ENCODE measurements around the gene EME1. TPM values are rescaled to one million over a fixed set of nuclear protein-coding genes. Genes with fewer than 3 reads are reported as not detected.

EME1 gene
- total and polyA plus RNA-seq, 2 of the 13 experiments (the other 11 are each of a cell fraction or from before 2014, with no cell fraction given), result 20.7 to 24.6 TPM

DNA sequence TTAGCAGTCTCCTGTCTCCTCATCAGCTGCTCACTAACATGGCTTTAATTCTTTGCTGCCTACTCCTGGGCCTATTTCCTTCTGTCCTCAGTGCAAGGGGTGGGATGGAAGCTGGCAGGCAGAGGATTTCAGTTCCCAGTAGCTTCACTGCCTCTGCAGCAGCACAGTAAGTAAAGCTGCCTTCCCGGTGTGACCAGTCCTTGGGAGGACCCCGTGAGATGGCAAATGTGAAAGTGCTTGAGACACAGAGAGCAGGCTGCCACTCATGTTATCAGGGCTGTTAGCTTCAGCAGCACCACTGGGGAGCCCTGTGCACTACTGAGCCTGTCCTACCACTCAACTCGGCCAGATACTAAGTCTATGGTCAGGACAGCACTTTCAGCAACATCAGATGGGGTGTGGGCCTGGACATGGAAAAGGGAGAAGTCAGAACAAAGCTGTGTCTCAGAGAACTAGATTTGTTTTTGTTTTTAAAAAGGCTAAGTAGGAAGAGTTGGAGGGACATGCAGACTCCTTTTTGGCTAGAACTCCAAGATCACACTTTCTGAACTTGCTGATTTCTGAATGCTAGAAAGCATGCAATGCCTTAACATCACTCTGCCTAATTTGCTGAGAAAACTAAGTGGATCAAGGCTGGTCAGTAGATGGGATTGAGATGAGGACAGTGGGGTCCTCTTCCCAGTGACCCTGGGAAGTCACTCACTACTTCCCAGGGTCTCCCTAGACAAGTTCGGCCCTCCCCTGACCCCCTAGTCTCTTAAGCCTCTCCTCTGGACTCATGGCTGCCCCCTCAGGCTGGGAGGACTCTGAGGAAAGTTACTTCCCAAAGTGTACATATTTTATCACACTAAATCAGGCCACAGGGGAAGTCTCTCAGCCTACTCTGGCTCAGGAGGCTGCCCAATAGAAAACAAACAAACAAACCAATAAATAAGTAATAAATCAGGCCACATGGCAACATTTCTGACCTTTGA, 54.1 kb downstream of the EME1 start (continued):
- TF ChIP-seq, protein P1, sequence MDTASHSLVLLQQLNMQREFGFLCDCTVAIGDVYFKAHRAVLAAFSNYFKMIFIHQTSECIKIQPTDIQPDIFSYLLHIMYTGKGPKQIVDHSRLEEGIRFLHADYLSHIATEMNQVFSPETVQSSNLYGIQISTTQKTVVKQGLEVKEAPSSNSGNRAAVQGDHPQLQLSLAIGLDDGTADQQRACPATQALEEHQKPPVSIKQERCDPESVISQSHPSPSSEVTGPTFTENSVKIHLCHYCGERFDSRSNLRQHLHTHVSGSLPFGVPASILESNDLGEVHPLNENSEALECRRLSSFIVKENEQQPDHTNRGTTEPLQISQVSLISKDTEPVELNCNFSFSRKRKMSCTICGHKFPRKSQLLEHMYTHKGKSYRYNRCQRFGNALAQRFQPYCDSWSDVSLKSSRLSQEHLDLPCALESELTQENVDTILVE (CRISPR knock-in tag; IDR thresholded peaks at IDR 0.05), result no peak
- TF ChIP-seq, protein P2, sequence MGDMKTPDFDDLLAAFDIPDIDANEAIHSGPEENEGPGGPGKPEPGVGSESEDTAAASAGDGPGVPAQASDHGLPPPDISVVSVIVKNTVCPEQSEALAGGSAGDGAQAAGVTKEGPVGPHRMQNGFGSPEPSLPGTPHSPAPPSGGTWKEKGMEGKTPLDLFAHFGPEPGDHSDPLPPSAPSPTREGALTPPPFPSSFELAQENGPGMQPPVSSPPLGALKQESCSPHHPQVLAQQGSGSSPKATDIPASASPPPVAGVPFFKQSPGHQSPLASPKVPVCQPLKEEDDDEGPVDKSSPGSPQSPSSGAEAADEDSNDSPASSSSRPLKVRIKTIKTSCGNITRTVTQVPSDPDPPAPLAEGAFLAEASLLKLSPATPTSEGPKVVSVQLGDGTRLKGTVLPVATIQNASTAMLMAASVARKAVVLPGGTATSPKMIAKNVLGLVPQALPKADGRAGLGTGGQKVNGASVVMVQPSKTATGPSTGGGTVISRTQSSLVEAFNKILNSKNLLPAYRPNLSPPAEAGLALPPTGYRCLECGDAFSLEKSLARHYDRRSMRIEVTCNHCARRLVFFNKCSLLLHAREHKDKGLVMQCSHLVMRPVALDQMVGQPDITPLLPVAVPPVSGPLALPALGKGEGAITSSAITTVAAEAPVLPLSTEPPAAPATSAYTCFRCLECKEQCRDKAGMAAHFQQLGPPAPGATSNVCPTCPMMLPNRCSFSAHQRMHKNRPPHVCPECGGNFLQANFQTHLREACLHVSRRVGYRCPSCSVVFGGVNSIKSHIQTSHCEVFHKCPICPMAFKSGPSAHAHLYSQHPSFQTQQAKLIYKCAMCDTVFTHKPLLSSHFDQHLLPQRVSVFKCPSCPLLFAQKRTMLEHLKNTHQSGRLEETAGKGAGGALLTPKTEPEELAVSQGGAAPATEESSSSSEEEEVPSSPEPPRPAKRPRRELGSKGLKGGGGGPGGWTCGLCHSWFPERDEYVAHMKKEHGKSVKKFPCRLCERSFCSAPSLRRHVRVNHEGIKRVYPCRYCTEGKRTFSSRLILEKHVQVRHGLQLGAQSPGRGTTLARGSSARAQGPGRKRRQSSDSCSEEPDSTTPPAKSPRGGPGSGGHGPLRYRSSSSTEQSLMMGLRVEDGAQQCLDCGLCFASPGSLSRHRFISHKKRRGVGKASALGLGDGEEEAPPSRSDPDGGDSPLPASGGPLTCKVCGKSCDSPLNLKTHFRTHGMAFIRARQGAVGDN (CRISPR knock-in tag; IDR thresholded peaks at IDR 0.05), result no peak
- TF ChIP-seq, protein P3, sequence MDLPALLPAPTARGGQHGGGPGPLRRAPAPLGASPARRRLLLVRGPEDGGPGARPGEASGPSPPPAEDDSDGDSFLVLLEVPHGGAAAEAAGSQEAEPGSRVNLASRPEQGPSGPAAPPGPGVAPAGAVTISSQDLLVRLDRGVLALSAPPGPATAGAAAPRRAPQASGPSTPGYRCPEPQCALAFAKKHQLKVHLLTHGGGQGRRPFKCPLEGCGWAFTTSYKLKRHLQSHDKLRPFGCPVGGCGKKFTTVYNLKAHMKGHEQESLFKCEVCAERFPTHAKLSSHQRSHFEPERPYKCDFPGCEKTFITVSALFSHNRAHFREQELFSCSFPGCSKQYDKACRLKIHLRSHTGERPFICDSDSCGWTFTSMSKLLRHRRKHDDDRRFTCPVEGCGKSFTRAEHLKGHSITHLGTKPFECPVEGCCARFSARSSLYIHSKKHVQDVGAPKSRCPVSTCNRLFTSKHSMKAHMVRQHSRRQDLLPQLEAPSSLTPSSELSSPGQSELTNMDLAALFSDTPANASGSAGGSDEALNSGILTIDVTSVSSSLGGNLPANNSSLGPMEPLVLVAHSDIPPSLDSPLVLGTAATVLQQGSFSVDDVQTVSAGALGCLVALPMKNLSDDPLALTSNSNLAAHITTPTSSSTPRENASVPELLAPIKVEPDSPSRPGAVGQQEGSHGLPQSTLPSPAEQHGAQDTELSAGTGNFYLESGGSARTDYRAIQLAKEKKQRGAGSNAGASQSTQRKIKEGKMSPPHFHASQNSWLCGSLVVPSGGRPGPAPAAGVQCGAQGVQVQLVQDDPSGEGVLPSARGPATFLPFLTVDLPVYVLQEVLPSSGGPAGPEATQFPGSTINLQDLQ (CRISPR knock-in tag; IDR thresholded peaks at IDR 0.05), result peak; percentile 67; the same call in 1 of the 2 replicates
- no peak for TF ChIP-seq ATM (IDR thresholded peaks at IDR 0.05; ENCODE audit: borderline replicate concordance)
- TF ChIP-seq CHD4 (IDR thresholded peaks at IDR 0.05; ENCODE audit: borderline replicate concordance, low read length), result peak; percentile 85
- TF ChIP-seq, protein P4, sequence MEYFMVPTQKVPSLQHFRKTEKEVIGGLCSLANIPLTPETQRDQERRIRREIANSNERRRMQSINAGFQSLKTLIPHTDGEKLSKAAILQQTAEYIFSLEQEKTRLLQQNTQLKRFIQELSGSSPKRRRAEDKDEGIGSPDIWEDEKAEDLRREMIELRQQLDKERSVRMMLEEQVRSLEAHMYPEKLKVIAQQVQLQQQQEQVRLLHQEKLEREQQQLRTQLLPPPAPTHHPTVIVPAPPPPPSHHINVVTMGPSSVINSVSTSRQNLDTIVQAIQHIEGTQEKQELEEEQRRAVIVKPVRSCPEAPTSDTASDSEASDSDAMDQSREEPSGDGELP (IDR thresholded peaks at IDR 0.05; ENCODE audit: borderline replicate concordance, low read depth), result 0 out of 2 replicates have a peak, but pooled peaks have one; percentile 20
- TF ChIP-seq, protein P5, sequence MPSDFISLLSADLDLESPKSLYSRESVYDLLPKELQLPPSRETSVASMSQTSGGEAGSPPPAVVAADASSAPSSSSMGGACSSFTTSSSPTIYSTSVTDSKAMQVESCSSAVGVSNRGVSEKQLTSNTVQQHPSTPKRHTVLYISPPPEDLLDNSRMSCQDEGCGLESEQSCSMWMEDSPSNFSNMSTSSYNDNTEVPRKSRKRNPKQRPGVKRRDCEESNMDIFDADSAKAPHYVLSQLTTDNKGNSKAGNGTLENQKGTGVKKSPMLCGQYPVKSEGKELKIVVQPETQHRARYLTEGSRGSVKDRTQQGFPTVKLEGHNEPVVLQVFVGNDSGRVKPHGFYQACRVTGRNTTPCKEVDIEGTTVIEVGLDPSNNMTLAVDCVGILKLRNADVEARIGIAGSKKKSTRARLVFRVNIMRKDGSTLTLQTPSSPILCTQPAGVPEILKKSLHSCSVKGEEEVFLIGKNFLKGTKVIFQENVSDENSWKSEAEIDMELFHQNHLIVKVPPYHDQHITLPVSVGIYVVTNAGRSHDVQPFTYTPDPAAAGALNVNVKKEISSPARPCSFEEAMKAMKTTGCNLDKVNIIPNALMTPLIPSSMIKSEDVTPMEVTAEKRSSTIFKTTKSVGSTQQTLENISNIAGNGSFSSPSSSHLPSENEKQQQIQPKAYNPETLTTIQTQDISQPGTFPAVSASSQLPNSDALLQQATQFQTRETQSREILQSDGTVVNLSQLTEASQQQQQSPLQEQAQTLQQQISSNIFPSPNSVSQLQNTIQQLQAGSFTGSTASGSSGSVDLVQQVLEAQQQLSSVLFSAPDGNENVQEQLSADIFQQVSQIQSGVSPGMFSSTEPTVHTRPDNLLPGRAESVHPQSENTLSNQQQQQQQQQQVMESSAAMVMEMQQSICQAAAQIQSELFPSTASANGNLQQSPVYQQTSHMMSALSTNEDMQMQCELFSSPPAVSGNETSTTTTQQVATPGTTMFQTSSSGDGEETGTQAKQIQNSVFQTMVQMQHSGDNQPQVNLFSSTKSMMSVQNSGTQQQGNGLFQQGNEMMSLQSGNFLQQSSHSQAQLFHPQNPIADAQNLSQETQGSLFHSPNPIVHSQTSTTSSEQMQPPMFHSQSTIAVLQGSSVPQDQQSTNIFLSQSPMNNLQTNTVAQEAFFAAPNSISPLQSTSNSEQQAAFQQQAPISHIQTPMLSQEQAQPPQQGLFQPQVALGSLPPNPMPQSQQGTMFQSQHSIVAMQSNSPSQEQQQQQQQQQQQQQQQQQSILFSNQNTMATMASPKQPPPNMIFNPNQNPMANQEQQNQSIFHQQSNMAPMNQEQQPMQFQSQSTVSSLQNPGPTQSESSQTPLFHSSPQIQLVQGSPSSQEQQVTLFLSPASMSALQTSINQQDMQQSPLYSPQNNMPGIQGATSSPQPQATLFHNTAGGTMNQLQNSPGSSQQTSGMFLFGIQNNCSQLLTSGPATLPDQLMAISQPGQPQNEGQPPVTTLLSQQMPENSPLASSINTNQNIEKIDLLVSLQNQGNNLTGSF (CRISPR knock-in tag; IDR thresholded peaks at IDR 0.05), result no peak
- TF ChIP-seq CBX5 (CRISPR knock-in tag; IDR thresholded peaks at IDR 0.05; ENCODE audit: borderline replicate concordance), result peak; percentile 39; the same call in 1 of the 2 replicates
- no peak for TF ChIP-seq ZNF75D (CRISPR knock-in tag; IDR thresholded peaks at IDR 0.05; ENCODE audit: borderline replicate concordance)
- peak; percentile 27; the same call in 1 of the 2 replicates for TF ChIP-seq RAD21 (CRISPR knock-in tag; IDR thresholded peaks at IDR 0.05)
- TF ChIP-seq FOXA1 (IDR thresholded peaks at IDR 0.05), result no peak
- no peak for TF ChIP-seq FOXA1 (CRISPR knock-in tag; IDR thresholded peaks at IDR 0.05)
- no peak for TF ChIP-seq ERF (CRISPR knock-in tag; IDR thresholded peaks at IDR 0.05)
- TF ChIP-seq ZNF121 (CRISPR knock-in tag; IDR thresholded peaks at IDR 0.05), result 0 out of 2 replicates have a peak, but pooled peaks have one; percentile 12
